GM12878 (cell line): ENCODE data around the gene NMUR1. TPM values are rescaled to one million over a fixed set of nuclear protein-coding genes. Genes with fewer than 3 reads are reported as not detected.
A peak's percentile ranks its signal among the peaks of the same experiment; 100 is the strongest.

Experiments
- ASH2L ChIP-seq: fragments of 300-600, 200-600 bp; sonication (generic); IDR thresholded peaks from 2 replicates; pipeline ENCODE4 v1.6.1; 2017; ENCODE audit warnings: low read depth, mild to moderate bottlenecking, borderline replicate concordance
- CBX5 ChIP-seq: sonication (generic); IDR thresholded peaks from 2 replicates; pipeline ENCODE4 v1.6.1; 2016; ENCODE audit warnings: low read depth, moderate library complexity, mild to moderate bottlenecking, inconsistent platforms
- EGR1 ChIP-seq, 2 experiments: IDR thresholded peaks; 1 replicate in 1 of 2; 2 replicates in 1 of 2; pipeline ENCODE4 v1.6.1; 2011 to 2012; ENCODE audit warnings: low read depth in 2 of 2, low read length in 2 of 2, borderline replicate concordance in 1 of 2, mild to moderate bottlenecking in 1 of 2, moderate library complexity in 1 of 2
- EZH2 ChIP-seq: IDR thresholded peaks from 2 replicates; pipeline ENCODE4 v1.6.1; 2012; ENCODE audit warnings: low read depth, mild to moderate bottlenecking, control low read depth, inconsistent platforms, low read length, borderline replicate concordance; ENCODE audit not compliant: control insufficient read depth
- IKZF2 ChIP-seq, 2 experiments: fragments of 450-650 bp; IDR thresholded peaks; 2 replicates each; pipeline ENCODE4 v1.6.1; 2017; ENCODE audit warnings: mild to moderate bottlenecking in 2 of 2, moderate library complexity in 2 of 2
- IRF4 ChIP-seq: IDR thresholded peaks from 2 replicates; pipeline ENCODE4 v1.6.1; 2011; ENCODE audit warnings: low read depth, low read length
- KLF5 ChIP-seq: fragments of 450-650 bp; IDR thresholded peaks from 2 replicates; pipeline ENCODE4 v1.6.1; 2014; ENCODE audit warnings: mild to moderate bottlenecking; ENCODE audit not compliant: partially characterized antibody
- LARP7 ChIP-seq: fragments of 450-650 bp; IDR thresholded peaks from 2 replicates; pipeline ENCODE4 v1.6.1; 2017; ENCODE audit warnings: mild to moderate bottlenecking
- MEF2A ChIP-seq: IDR thresholded peaks from 2 replicates; pipeline ENCODE4 v1.6.1; 2011; ENCODE audit warnings: low read depth, mild to moderate bottlenecking, low read length, moderate library complexity; ENCODE audit not compliant: insufficient read depth
- NKRF ChIP-seq: fragments of 450-650 bp; conservative IDR thresholded peaks from 2 replicates; pipeline ENCODE4 v1.6.1; 2017; ENCODE audit warnings: mild to moderate bottlenecking, moderate library complexity
- PML ChIP-seq: IDR thresholded peaks from 2 replicates; pipeline ENCODE4 v1.6.1; 2012; ENCODE audit warnings: low read length, inconsistent platforms
- SMAD1 ChIP-seq: fragments of 450-650 bp; IDR thresholded peaks from 2 replicates; pipeline ENCODE4 v1.6.1; 2018; ENCODE audit warnings: mild to moderate bottlenecking, low read depth; ENCODE audit not compliant: partially characterized antibody
- SMC3 ChIP-seq: IDR thresholded peaks from 2 replicates; pipeline ENCODE4 v1.6.1; 2011; ENCODE audit warnings: low read length, improper control_type of control experiment, borderline replicate concordance
- ZNF274 ChIP-seq: IDR thresholded peaks from one replicate; pipeline ENCODE4 v1.8.0; 2011; ENCODE audit not compliant: insufficient read length, insufficient read depth
- polyA plus RNA-seq, 11 experiments: library from polyadenylated mRNA; depleted of rRNA in 4 of 11; unstranded in 6 of 11; stranded (reverse) in 5 of 11; fragments of >200 nt; fragmentation: Nextera tagmentation in 4 of 11; fragmentation: Illumina TruSeq in 1 of 11; extraction: Ambion mirVana in 4 of 11; extraction: Trizol in 1 of 11; gene quantifications; 1 replicate in 1 of 11; 2 replicates in 10 of 11; pipeline versions ENCODE4 v1.2.1 to v1.2.3, GENCODE V29; 2011 to 2016; ENCODE audit warnings: inconsistent platforms in 2 of 11, missing spikeins in 2 of 11, low read depth in 1 of 11
- total RNA-seq, 4 experiments: library from RNA; depleted of rRNA in 3 of 4; stranded (reverse); fragments of >200 nt in 3 of 4; fragmentation: Illumina TruSeq in 1 of 4; extraction: Trizol in 1 of 4; gene quantifications; 2 replicates each; pipeline versions ENCODE4 v1.2.1 to v1.2.3, GENCODE V29; 2013 to 2021
- TF ChIP-seq, protein P1 (sequence below), 3 experiments: IDR thresholded peaks in 2 of 3; conservative IDR thresholded peaks in 1 of 3; 2 replicates each; pipeline ENCODE4 v1.5.1; 2011; ENCODE audit warnings: low read depth in 3 of 3, low read length in 3 of 3, mild to moderate bottlenecking in 3 of 3, control low read depth in 2 of 3, moderate library complexity in 2 of 3, inconsistent platforms in 1 of 3, mixed read lengths in 1 of 3; ENCODE audit not compliant: control insufficient read depth in 2 of 3, insufficient read depth in 1 of 3; ENCODE audit errors: extremely low read depth in 1 of 3
- TF ChIP-seq, protein P2 (sequence below): IDR thresholded peaks from 2 replicates; pipeline ENCODE4 v1.6.1; 2011; ENCODE audit warnings: borderline replicate concordance, low read depth, mild to moderate bottlenecking, moderate library complexity, mixed read lengths, low read length; ENCODE audit not compliant: insufficient read depth; ENCODE audit errors: extremely low read length
- TF ChIP-seq, protein P3 (sequence below): fragments of 450-650 bp; IDR thresholded peaks from 2 replicates; pipeline ENCODE4 v1.6.1; 2017; ENCODE audit warnings: mild to moderate bottlenecking, low read depth, inconsistent platforms; ENCODE audit not compliant: poor library complexity, severe bottlenecking
- TF ChIP-seq, protein P4 (sequence below): fragments of 450-650 bp; IDR thresholded peaks from 2 replicates; pipeline ENCODE4 v1.6.1; 2017; ENCODE audit warnings: low read depth, mild to moderate bottlenecking, moderate library complexity

NMUR1 gene
- total and polyA plus RNA-seq, 10 of the 15 experiments (the other 5 are each of a cell fraction or from before 2014, with no cell fraction given), result under 0.01 to 0.08 (median 0.02) TPM; not detected in 5

DNA sequence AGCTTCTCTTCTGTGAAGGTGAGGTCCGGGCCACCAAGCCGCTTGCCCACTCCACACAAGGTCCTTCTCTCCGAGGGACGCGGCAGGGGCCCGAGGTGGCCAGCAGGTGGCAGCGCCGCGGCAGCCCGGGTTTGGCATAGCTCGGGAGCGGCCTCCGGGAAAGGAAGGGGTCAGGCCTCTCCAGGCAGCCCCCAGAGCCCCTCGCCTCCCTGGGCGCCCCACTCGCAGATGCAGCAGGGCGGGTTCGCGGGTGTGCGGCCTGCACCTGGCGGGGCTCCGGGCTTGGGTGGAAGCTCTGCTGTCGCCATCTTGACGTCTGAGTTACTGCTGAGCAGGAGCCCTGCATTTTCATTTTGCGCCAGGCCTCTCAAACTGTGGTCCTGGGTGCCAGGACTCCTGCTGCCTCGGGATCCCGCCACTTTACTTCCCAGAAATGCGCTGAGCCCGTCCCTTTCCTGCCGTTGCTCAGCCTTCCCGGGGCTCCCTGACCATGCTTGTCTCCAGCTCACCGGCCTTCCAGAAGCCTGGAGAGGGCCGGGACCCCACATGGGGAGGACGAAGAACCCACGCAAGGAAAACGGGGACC is 47.3 kb downstream of the NMUR1 start (continued):
- TF ChIP-seq EZH2, result no peak
- TF ChIP-seq, protein P1, sequence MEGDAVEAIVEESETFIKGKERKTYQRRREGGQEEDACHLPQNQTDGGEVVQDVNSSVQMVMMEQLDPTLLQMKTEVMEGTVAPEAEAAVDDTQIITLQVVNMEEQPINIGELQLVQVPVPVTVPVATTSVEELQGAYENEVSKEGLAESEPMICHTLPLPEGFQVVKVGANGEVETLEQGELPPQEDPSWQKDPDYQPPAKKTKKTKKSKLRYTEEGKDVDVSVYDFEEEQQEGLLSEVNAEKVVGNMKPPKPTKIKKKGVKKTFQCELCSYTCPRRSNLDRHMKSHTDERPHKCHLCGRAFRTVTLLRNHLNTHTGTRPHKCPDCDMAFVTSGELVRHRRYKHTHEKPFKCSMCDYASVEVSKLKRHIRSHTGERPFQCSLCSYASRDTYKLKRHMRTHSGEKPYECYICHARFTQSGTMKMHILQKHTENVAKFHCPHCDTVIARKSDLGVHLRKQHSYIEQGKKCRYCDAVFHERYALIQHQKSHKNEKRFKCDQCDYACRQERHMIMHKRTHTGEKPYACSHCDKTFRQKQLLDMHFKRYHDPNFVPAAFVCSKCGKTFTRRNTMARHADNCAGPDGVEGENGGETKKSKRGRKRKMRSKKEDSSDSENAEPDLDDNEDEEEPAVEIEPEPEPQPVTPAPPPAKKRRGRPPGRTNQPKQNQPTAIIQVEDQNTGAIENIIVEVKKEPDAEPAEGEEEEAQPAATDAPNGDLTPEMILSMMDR (IDR thresholded peaks at IDR 0.05 in 2 of 3, conservative IDR thresholded peaks at IDR 0.05 in 1 of 3; ENCODE audit: control insufficient read depth in 2 of 3, extremely low read depth in 1 of 3, insufficient read depth in 1 of 3, low read depth in 3 of 3, low read length in 3 of 3), result peak; percentile 85 to 95 (median 91)
- TF ChIP-seq PML, result no peak
- TF ChIP-seq IKZF2 (IDR thresholded peaks at IDR 0.05), result peak; percentile 59 to 61; a peak in 3 of 4 replicates
- no peak for TF ChIP-seq KLF5
- 0 out of 2 replicates have a peak, but pooled peaks have one; percentile 26 for TF ChIP-seq NKRF
- TF ChIP-seq, protein P2, sequence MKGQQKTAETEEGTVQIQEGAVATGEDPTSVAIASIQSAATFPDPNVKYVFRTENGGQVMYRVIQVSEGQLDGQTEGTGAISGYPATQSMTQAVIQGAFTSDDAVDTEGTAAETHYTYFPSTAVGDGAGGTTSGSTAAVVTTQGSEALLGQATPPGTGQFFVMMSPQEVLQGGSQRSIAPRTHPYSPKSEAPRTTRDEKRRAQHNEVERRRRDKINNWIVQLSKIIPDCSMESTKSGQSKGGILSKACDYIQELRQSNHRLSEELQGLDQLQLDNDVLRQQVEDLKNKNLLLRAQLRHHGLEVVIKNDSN, result no peak
- no peak for TF ChIP-seq IRF4
- TF ChIP-seq ZNF274, result no peak
- TF ChIP-seq, protein P3, sequence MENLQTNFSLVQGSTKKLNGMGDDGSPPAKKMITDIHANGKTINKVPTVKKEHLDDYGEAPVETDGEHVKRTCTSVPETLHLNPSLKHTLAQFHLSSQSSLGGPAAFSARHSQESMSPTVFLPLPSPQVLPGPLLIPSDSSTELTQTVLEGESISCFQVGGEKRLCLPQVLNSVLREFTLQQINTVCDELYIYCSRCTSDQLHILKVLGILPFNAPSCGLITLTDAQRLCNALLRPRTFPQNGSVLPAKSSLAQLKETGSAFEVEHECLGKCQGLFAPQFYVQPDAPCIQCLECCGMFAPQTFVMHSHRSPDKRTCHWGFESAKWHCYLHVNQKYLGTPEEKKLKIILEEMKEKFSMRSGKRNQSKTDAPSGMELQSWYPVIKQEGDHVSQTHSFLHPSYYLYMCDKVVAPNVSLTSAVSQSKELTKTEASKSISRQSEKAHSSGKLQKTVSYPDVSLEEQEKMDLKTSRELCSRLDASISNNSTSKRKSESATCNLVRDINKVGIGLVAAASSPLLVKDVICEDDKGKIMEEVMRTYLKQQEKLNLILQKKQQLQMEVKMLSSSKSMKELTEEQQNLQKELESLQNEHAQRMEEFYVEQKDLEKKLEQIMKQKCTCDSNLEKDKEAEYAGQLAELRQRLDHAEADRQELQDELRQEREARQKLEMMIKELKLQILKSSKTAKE, result no peak
- no peak; the same call in 1 of the 2 replicates for TF ChIP-seq LARP7
- peak; percentile 40; the same call in 1 of the 2 replicates for TF ChIP-seq SMC3
- 0 out of 3 replicates have a peak, but pooled peaks of 1 of the 2 experiments have one; percentile 19 for TF ChIP-seq EGR1 (IDR thresholded peaks at IDR 0.05; ENCODE audit: borderline replicate concordance in 1 of 2, low read depth in 2 of 2, low read length in 2 of 2)
- TF ChIP-seq, protein P4, sequence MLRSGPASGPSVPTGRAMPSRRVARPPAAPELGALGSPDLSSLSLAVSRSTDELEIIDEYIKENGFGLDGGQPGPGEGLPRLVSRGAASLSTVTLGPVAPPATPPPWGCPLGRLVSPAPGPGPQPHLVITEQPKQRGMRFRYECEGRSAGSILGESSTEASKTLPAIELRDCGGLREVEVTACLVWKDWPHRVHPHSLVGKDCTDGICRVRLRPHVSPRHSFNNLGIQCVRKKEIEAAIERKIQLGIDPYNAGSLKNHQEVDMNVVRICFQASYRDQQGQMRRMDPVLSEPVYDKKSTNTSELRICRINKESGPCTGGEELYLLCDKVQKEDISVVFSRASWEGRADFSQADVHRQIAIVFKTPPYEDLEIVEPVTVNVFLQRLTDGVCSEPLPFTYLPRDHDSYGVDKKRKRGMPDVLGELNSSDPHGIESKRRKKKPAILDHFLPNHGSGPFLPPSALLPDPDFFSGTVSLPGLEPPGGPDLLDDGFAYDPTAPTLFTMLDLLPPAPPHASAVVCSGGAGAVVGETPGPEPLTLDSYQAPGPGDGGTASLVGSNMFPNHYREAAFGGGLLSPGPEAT, result peak; percentile 48; the same call in 1 of the 2 replicates
- no peak for TF ChIP-seq SMAD1
- no peak for TF ChIP-seq MEF2A
- no peak for TF ChIP-seq ASH2L
- no peak for TF ChIP-seq CBX5
